GM12892 (cell line): ENCODE measurements around the gene ADAM8.

Source experiments
- DNase-seq: peaks from one replicate; pipeline ENCODE4 v3.0.0; 2011; ENCODE audit not compliant: insufficient read length
- FAIRE-seq: peaks from 2 replicates; lab custom pipeline; 2011; peaks lifted over from hg19 to GRCh38; lab: Jason Lieb, UNC
- POLR2A ChIP-seq: IDR thresholded peaks from 2 replicates; pipeline ENCODE4 v1.6.1; 2011; ENCODE audit warnings: low read depth, low read length, control low read depth
- POLR2AphosphoS5 ChIP-seq: IDR thresholded peaks from 2 replicates; pipeline ENCODE4 v1.6.1; 2011; ENCODE audit warnings: low read depth, low read length, control low read depth
- TAF1 ChIP-seq: IDR thresholded peaks from 2 replicates; pipeline ENCODE4 v1.6.1; 2011; ENCODE audit warnings: low read depth, mild to moderate bottlenecking, control low read depth, low read length, borderline replicate concordance

Gene ADAM8

DNA sequence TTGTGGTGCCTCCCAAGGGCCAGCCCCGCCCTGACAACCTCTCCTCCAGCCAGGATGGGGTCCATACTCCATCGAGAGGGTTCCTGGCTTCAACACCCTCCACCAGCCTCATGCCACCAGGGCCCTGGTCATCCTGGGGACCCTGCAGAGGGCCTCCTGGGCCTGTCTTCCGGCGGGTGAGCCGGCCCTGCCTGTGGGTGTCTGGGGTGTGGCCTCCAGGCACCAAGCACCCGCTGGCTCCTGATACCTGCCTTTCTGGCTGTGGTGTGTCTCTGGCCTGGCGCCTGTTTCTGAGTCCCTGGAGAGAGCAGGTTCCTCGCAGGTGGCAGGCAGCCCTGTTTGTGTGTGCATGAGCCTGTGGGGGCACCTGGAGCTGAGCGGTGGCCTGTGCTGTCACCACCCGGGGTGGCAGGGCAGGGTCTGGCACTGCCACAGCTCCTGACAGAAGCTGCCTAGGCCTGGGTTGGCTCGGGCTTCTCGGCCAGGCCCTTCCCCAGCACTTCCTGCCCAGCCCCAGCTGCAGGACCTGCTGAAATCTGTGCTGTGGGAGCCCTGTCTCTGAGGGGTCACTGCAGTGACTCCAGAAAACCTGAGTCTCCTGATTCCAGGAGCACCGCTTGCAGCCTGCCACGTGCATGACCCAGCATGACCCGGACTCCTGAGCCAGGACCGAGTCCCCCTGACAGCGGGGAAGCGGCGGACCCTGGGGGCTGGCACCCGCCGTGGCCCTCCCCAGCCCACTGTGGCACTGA is 18.4 kb downstream of the ADAM8 start:
- no peak for DNase-seq
- FAIRE-seq, result no peak
- TF ChIP-seq POLR2A (no peak), TAF1 (no peak), POLR2AphosphoS5 (no peak)

DNA sequence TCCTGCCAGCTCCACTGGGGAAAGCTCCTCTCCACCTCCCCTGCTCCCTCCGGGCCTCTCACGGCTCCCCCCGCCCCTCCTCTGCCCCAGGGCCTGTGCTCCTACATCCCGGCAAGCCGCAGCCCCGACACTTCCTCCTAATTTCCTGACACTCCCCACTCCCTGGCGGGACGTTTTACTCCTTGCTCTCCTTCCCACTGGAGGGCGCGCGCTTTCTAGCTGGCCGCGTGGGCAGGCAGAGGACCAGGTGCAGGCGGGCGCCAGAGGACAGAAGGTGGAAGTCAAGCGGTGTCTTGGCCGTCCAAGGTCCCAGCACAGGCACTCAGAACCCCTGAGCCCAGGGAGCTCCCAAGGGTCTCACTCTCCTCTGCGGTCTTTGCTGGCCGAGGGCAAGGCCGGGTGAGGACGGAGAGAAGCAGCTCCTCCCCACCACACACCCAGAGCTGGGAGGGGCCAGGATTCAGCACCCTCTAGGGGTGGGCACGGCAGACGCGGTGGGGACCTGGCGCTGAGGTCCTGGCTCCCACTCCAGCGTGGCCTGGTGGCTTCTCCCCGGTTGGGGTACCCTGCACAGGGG is 19.1 kb downstream of the ADAM8 start:
- FAIRE-seq (no peak), DNase-seq (peak; percentile 52)
- no peak for TF ChIP-seq POLR2A
- no peak for TF ChIP-seq TAF1
- TF ChIP-seq POLR2AphosphoS5, result no peak

DNA sequence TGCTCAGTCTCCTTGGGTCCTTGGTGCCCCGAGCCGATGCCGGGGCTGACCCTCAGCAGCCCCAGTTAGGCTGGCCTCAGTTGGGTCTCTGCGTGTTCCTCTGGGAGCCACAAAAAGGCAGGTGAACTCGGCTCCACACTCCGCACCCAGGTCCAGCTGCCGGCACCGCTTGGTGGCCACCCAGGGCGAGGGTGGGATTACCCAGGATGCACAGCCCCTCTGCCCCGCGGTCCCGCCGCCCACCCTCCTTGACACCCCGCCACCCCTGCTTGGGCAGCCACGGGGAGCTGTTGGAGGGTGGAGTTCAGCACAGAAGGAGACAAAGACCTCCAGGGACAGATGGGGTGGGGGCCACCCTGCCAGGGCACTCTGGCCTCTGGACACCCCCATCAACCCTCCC is 21.3 kb downstream of the ADAM8 start:
- no peak for TF ChIP-seq TAF1
- no peak for TF ChIP-seq POLR2AphosphoS5
- TF ChIP-seq POLR2A, result no peak
- no peak for DNase-seq
- no peak for FAIRE-seq

DNA sequence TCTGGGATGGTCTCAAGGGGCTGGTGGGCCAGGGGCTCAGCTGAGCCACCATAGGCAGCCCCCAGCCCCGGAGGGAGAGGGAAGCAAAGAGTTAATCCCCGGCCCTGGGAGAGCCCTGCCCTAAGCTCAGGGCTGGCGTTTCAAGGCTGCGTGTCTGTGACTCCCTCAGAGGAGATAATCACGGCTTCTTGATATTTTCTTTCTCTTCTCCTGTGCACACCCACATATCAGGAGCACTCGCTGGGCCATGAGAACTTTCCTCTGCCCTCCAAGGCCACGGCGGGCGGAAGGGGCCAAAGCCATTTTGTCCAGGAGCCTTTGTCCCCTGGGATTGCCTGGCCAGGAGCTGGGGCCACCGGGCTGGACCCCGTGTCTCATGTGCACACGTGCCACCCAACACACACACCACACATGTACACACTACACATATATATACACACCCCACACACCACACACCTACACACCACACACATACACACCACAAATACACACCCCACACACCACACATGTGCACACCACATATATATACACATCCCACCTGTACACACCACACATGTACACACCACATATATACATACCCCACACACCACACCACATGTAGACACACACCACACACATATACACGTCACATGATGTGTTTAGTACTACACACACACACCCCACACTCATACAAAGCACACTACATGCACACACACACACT is 22.1 kb downstream of the ADAM8 start:
- TF ChIP-seq POLR2AphosphoS5, result no peak
- no peak for TF ChIP-seq TAF1
- TF ChIP-seq POLR2A, result no peak
- no peak for FAIRE-seq

DNA sequence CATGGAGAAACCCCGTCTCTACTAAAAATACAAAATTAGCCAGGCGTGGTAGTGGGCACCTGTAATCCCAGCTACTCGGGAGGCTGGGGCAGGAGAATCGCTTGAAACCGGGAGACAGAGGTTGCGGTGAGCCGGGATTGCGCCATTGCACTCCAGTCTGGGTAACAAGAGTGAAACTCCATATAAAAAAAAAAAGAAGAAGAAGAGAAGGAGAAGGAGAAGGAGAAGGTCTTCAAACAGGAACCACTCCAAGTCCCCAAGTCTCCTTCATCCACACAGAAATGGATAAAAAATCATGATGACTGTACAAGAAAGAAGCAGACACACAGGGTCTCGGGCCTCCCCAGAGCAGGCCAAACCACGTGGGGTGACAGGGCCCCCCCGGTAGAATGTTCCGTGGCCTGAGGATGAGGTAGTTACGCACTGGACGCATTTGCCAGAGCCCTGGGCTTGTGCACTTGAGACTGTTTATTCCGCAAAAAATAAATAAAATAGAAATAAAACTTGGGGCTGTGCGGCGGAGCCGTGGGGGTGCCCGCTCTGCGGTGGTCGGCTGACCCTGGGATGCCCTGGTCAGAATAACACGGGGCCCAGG is 23.2 kb downstream of the ADAM8 start:
- TF ChIP-seq POLR2A, result no peak
- no peak for TF ChIP-seq POLR2AphosphoS5
- TF ChIP-seq TAF1, result no peak
- FAIRE-seq, result no peak
- DNase-seq, result no peak

More for the DNA sequence above, 22.1 kb downstream of the ADAM8 start:
- DNase-seq, result no peak

DNA sequence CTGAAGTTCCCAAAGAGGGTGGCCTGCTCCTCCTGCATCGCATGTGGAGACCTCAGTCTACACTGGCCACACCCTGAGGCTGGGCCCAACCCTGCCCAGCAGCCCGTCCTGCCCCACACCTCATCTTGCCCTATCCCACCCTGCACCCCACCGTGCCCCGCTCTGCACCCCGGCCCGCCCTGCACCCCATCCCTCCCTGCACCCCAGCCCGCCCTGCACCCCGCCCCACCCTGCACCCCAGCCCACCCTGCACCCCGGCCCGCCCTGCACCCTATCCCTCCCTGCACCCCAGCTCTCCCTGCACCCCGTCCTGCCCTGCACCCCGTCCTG is 24.5 kb downstream of the ADAM8 start:
- no peak for TF ChIP-seq TAF1
- no peak for TF ChIP-seq POLR2AphosphoS5
- TF ChIP-seq POLR2A, result no peak
- no peak for FAIRE-seq

DNA sequence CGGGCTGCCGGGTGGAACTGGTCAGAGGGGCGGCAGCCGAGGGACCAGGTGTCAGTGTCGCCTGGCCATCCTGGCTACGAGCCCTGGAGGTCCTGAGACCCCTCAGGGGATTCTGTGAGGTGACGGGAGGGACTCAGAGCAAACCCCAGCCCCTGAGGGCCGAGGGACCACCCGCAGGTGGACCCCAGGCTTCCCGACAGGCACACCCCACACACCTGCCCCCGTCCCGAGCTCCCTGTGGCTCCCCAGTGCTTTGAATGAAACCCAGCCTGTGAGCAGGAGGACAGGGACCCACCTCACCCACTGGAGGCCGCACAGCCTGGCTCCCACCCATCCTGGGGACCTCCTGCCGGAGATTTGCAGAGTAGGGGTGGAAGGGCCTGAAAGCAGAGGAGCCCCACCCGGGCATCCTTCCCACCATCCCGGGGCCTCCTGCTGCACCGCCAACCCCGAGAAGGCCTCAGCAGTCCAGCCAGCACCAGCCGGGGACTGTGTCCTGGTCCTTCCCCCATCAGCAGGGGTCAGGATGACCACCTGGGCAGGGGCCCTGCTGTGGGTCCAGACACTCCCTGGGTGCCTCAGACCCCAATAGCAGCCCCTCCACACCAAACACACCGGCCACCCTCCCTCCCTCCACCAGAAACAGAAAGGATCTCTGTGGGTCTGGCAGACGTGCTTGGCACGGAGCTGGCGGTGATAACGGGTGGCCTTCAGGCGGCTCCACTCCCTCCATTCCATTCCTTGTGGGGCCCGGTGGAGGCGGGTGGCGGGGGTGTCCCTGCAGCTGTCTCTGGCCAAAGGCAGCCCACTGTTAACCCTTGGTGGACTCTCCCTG is 25.1 kb downstream of the ADAM8 start:
- no peak for DNase-seq
- TF ChIP-seq POLR2AphosphoS5 (no peak), TAF1 (no peak), POLR2A (no peak)
- no peak for FAIRE-seq

More for the DNA sequence above, 24.5 kb downstream of the ADAM8 start:
- DNase-seq, result no peak

DNA sequence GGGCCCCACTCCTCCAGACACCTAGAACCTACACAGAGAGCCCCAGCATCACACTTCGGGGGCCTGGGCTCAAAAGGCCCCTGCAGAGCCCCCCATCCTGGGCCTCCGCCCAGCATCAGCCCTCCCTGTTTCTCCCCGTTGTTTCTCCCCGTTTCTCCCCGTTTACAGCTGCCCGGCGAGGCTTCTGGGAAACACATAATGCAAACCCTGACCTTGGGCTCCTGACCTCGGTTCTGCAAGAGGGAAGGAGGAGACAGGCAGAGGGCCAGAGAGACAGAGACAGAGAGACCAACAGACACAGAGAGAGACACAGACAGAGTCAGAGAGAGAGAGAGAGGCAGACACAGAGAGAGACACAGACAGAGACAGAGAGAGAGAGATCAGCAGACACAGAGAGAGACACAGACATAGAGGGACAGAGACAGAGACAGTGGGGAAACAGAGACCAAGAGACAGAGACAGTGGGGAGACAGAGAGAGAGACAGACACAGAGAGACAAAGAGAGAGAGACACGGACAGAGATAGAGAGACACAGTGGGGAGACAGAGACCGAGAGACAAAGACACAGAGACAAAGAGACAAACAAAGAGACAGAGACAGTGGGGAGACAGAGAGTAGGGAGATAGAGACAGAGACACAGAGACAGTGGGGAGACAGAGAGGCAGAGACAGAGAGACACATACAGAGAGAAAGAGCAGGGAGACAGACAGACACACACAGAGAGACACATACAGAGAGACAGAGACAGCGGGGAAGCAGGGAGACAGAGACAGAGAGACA is 26.5 kb downstream of the ADAM8 start:
- DNase-seq (no peak), FAIRE-seq (no peak)
- no peak for TF ChIP-seq TAF1
- no peak for TF ChIP-seq POLR2A
- no peak for TF ChIP-seq POLR2AphosphoS5

DNA sequence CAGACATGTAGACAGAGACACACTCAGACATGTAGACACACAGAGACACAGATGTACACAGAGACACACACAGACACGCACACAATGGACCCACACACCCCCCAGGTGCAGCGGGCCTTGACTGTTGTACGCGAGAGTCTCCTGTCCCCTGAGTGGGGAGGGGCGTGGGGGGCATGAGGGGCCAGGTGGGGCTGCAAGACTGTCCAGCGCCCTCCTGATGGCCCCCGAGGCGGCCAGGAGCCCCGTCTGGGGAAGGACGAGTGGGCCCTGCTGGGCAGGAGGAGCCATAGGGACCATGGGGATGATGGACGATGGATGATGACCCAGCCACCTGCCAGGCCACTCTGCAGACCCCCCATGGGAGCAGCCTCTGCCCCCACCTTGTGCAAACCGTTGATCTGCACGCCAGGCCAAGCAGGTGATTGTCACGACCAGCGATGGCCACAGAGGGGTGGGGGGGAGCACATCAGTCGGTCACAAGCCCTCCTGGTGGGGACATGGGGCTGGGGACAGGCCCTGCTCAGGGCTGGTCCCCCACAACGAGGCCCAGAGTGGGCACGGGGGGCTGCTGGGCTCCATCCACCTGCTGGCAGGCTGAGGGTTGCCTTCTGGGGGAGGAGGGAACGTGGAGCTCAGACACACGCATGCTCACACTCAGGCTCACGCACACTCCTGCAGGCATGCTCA is 27.4 kb downstream of the ADAM8 start:
- DNase-seq (no peak), FAIRE-seq (no peak)
- no peak for TF ChIP-seq POLR2A
- TF ChIP-seq TAF1, result no peak
- no peak for TF ChIP-seq POLR2AphosphoS5
